BLaER1 treated with 17β-estradiol and CSF1 and Interleukin-3, amounts not matched to agents 10 nM and 100 nM (cell line): ENCODE measurements around the gene HBB.
"Not testable (repeated sequence)": the region's sequence is repeated elsewhere in the genome, so short reads cannot be mapped to it uniquely, and the experiment has no call there.

Experiments
- H3K27ac ChIP-seq, 11 experiments: shearing (Covaris generic); formaldehyde crosslinking; 2 replicates each; pipeline ENCODE4 v1.8.1; 2022
- H3K27me3 ChIP-seq, 11 experiments: shearing (Covaris generic); formaldehyde crosslinking; 2 replicates each; pipeline ENCODE4 v1.8.1; 2022
- H3K36me3 ChIP-seq, 11 experiments: shearing (Covaris generic); formaldehyde crosslinking; 2 replicates each; pipeline ENCODE4 v1.8.1; 2022
- H3K4me1 ChIP-seq, 10 experiments: shearing (Covaris generic); formaldehyde crosslinking; 2 replicates each; pipeline ENCODE4 v1.8.1; 2022
- H3K4me2 ChIP-seq, 11 experiments: shearing (Covaris generic); formaldehyde crosslinking; 2 replicates each; pipeline ENCODE4 v1.8.1; 2022
- H3K4me3 ChIP-seq, 10 experiments: shearing (Covaris generic); formaldehyde crosslinking; 2 replicates each; pipeline ENCODE4 v1.8.1; 2022
- H3K9ac ChIP-seq, 11 experiments: shearing (Covaris generic); formaldehyde crosslinking; 2 replicates each; pipeline ENCODE4 v1.8.1; 2022
- H3K9me3 ChIP-seq, 11 experiments: shearing (Covaris generic); formaldehyde crosslinking; replicated peaks in 1 of 11; 2 replicates each; pipeline ENCODE4 v1.8.1; 2022
- H4K20me1 ChIP-seq, 11 experiments: shearing (Covaris generic); formaldehyde crosslinking; 2 replicates each; pipeline ENCODE4 v1.8.1; 2022
- Cebpa-rat ChIP-seq, 11 experiments: shearing (Covaris generic); IDR thresholded peaks; 2 replicates each; pipeline ENCODE4 v1.8.1; 2022

The HBB gene

DNA sequence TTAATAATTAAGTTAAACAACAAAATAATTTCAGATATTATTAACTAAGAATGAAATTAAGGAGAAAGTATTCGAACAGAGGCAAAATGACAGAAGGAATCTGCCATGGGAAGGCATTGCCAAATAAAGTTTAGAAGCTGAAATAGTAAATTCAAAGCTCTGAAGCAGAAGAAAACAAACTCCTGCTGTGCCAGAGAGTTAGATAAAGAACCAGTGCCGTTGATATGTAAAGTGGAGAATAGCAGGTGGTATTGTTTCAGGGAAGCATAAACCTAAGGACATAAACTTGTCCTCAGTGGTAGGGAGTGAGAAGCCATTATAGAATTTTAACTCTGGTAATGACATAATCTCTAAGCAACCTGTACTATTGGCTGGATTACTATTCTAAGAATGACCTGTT is 30.4 kb upstream of the HBB start:
- Histone ChIP-seq H3K4me1 (no peaks in the 10 kb centered on the region), H3K9me3 (peaks cover 0 to 8% (median 0%) of the 10 kb centered on the region in 11 experiments; a peak in 3 of 22 replicates), H3K27me3 (no peaks in the 10 kb centered on the region), H3K27ac (no peak overlapping the region), H3K9ac (no peak overlapping the region), H3K36me3 (no peaks in the 10 kb centered on the region), H4K20me1 (no peaks in the 10 kb centered on the region), H3K4me2 (no peak overlapping the region), H3K4me3 (no peak overlapping the region)
- TF ChIP-seq Cebpa-rat (IDR thresholded peaks at IDR 0.05) = no peak

GRCh38 chr11:5254646-5255413 is 28.0 kb upstream of the HBB start, which contains the start of gene HBG2:
Gene HBG2, minus strand, starts transcription at chr11:5254781. Its CDS starts 53 bp downstream, at chr11:5254728.
- not testable (repeated sequence) for H3K4me3 ChIP-seq, H3K4me1 ChIP-seq, H3K27me3 ChIP-seq, H3K36me3 ChIP-seq, H3K9ac ChIP-seq, H4K20me1 ChIP-seq, H3K4me2 ChIP-seq, H3K9me3 ChIP-seq, H3K27ac ChIP-seq

- not testable (repeated sequence) for H3K4me2 ChIP-seq, H3K27me3 ChIP-seq, H3K27ac ChIP-seq, H3K9me3 ChIP-seq, H3K4me3 ChIP-seq, H3K4me1 ChIP-seq, H4K20me1 ChIP-seq, H3K9ac ChIP-seq, H3K36me3 ChIP-seq
Measured at GRCh38 chr11:5254023-5254422, 27.2 kb upstream of the HBB start.

- not testable (repeated sequence) for H3K4me2 ChIP-seq
Measured at GRCh38 chr11:5253440-5253839, 26.6 kb upstream of the HBB start.

DNA sequence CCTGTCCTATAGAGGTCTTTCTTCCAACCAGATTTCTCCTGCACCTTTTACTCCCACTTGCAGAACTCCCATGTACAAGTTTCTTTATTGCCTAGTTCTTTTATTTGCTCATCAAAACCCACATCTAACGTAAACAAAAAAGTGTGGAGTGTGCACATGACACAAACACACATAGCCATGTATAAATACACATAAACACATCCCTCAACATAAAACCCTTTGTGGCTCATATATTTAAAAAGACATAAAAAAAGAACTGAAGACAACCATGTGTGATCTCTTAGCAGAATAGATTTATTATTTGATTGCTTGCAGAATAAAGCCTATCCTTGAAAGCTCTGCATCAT is 26.0 kb upstream of the HBB start:
- Histone ChIP-seq H3K4me2 (no peak overlapping the region), H3K27ac (no peak overlapping the region)
- no peak for TF ChIP-seq Cebpa-rat (IDR thresholded peaks at IDR 0.05)

More at GRCh38 chr11:5253440-5253839, 26.6 kb upstream of the HBB start:
- H3K27ac ChIP-seq, H3K27me3 ChIP-seq, H3K9ac ChIP-seq, H3K9me3 ChIP-seq, H3K4me1 ChIP-seq, H3K4me3 ChIP-seq, H3K36me3 ChIP-seq, H4K20me1 ChIP-seq: not testable (repeated sequence)

GRCh38 chr11:5252192-5252918 is 25.5 kb upstream of the HBB start:
- no peaks in the 10 kb centered on the region for H3K27me3 ChIP-seq
- H3K9me3 ChIP-seq = no peaks in the 10 kb centered on the region
- no peaks in the 10 kb centered on the region for H4K20me1 ChIP-seq
- H3K4me3 ChIP-seq = no peak overlapping the region
- TF ChIP-seq Cebpa-rat (IDR thresholded peaks at IDR 0.05) = no peak
- H3K9ac ChIP-seq = no peak overlapping the region
- H3K4me1 ChIP-seq = no peaks in the 10 kb centered on the region
- H3K4me2 ChIP-seq = no peak overlapping the region
- H3K36me3 ChIP-seq = no peaks in the 10 kb centered on the region
- no peak overlapping the region for H3K27ac ChIP-seq

More for the DNA sequence above, 26.0 kb upstream of the HBB start:
- no peaks in the 10 kb centered on the region for H3K27me3 ChIP-seq
- no peaks in the 10 kb centered on the region for H3K9me3 ChIP-seq
- H3K4me3 ChIP-seq = no peak overlapping the region
- H3K36me3 ChIP-seq = no peaks in the 10 kb centered on the region
- H3K4me1 ChIP-seq = no peaks in the 10 kb centered on the region
- no peaks in the 10 kb centered on the region for H4K20me1 ChIP-seq
- no peak overlapping the region for H3K9ac ChIP-seq

DNA sequence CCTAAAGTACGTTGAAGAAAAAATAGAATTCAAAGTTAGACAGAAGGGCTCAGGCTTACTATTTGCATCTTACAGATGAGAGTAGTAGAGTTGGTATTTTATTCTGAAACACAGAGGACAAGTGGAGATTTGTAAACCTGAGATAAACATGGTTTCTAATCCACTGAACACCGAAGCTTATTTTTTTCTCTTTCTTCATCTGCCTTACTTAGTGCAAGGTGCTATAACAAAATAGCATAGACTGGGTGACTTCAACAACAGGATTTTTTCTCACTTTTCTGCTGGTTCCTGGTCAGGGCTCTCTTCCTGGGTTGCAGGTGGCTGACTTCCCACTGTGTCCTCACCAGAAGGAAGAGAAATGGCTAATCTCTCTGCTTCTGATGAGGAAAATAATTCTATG is 24.9 kb upstream of the HBB start:
- Histone ChIP-seq H3K4me2 (no peak overlapping the region), H3K36me3 (no peaks in the 10 kb centered on the region), H3K27ac (no peak overlapping the region), H3K4me3 (no peak overlapping the region), H3K9ac (no peak overlapping the region), H3K4me1 (no peaks in the 10 kb centered on the region), H3K9me3 (no peaks in the 10 kb centered on the region), H3K27me3 (no peaks in the 10 kb centered on the region), H4K20me1 (no peaks in the 10 kb centered on the region)
- TF ChIP-seq Cebpa-rat (IDR thresholded peaks at IDR 0.05) = no peak

DNA sequence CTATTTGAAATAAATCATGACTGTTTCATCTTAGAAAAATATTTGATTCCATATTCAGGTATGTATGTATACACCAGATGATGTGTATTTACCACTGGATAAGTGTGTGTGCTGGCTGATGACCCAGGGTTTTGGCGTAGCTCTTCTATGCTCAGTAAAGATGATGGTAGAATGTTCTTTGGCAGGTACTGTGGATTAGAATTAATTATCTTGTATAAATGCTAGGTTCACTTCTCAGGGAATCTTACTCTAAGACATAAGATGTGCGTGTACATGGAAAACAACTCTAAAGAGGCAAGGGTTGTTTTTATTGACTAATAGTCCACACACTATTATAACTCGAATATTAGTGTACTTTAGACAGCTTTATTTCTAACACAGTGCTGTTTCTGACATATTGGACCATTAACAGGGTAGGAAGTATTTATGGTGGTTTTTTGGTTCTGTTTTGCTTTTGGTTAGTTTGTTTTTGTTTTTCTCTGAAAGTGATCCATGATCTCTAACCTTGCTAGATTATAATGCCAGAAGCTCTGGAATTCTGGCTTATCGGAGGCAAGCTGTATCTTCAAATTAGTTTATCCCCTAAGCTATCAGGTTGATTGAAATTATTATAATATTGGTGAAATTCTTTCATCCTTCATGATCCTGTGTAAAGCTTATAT is 23.8 kb upstream of the HBB start:
- H3K9me3 ChIP-seq = no peaks in the 10 kb centered on the region
- no peaks in the 10 kb centered on the region for H3K36me3 ChIP-seq
- H3K4me2 ChIP-seq = no peak overlapping the region
- no peak overlapping the region for H3K9ac ChIP-seq
- H3K4me3 ChIP-seq = no peak overlapping the region
- no peak overlapping the region for H3K27ac ChIP-seq
- H3K27me3 ChIP-seq = no peaks in the 10 kb centered on the region
- TF ChIP-seq Cebpa-rat (IDR thresholded peaks at IDR 0.05) = no peak
- H3K4me1 ChIP-seq = no peaks in the 10 kb centered on the region
- no peaks in the 10 kb centered on the region for H4K20me1 ChIP-seq

DNA sequence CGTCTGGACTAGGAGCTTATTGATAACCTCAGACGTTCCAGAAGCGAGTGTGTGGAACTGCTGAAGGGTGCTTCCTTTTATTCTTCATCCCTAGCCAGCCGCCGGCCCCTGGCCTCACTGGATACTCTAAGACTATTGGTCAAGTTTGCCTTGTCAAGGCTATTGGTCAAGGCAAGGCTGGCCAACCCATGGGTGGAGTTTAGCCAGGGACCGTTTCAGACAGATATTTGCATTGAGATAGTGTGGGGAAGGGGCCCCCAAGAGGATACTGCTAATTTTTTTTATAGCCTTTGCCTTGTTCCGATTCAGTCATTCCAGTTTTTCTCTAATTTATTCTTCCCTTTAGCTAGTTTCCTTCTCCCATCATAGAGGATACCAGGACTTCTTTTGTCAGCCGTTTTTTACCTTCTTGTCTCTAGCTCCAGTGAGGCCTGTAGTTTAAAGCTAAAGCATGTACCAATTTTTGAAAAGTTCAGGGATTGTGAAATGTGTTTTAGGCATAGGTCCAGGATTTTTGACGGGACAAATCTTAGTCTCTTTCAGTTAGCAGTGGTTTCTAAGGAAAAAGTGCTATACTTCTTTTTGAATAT is 23.0 kb upstream of the HBB start, which contains the start of gene HBG1:
HBG1 (minus strand) TSS at position 51 of the 590 bp plus-strand sequence. CDS start 53 bp downstream, outside the sequence.
- not testable (repeated sequence) for H3K27me3 ChIP-seq, H3K4me3 ChIP-seq, H4K20me1 ChIP-seq, H3K4me1 ChIP-seq, H3K27ac ChIP-seq, H3K36me3 ChIP-seq, H3K9ac ChIP-seq, H3K9me3 ChIP-seq, H3K4me2 ChIP-seq

DNA sequence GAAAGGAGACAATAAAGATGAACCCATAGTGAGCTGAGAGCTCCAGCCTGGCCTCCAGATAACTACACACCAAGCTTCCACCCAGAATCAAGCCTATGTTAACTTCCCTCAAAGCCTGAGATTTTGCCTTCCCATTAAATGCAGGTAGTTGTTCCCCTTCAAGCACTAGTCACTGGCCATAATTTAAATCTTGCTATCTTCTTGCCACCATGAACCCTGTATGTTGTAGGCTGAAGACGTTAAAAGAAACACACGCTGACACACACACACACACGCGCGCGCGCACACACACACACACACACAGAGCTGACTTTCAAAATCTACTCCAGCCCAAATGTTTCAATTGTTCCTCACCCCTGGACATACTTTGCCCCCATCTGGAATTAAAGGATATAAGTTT is 21.6 kb upstream of the HBB start:
- not testable (repeated sequence) for H3K27me3 ChIP-seq, H3K4me3 ChIP-seq, H3K9me3 ChIP-seq, H3K9ac ChIP-seq, H3K27ac ChIP-seq, H4K20me1 ChIP-seq, H3K4me1 ChIP-seq, H3K36me3 ChIP-seq, H3K4me2 ChIP-seq
